ENCODE measurements around the gene ATP4B.

DNA sequence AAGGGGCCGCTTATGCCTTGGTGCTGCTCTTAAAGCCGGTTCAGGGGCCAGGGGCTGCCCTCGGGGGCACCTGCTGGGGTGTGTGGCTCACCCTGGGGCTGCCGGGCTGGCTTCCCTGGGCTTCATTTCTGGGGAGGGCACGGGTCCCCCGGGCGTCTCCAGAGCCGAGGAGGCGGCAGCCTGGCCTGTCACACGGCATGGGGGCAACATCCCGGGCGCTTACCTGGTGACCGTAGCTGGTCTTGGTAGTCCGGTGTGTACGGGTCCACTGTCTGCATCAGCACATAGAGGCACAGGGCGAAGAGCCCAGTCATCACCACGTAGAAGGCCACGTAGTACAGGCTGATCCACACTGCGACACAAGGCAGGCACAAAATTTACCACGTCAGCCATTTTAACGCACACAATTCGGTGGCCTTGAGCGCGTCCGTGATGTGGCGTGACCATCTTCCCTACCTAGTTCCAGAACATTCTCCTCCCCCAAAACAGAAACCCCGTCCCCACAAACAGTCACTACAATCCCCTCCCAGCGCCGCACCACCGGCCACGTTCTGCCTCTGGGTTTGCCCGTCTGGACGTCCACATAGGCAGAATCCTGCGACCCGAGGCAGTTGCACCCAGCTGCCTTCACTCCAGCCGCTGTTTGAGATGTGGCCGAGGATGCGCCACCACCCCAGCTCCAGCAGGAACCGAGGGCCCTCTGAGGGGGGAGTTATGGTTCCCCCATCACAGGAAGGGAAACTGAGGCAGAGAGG, 3.2 kb downstream of the ATP4B start:
- TF ChIP-seq, protein P1, sequence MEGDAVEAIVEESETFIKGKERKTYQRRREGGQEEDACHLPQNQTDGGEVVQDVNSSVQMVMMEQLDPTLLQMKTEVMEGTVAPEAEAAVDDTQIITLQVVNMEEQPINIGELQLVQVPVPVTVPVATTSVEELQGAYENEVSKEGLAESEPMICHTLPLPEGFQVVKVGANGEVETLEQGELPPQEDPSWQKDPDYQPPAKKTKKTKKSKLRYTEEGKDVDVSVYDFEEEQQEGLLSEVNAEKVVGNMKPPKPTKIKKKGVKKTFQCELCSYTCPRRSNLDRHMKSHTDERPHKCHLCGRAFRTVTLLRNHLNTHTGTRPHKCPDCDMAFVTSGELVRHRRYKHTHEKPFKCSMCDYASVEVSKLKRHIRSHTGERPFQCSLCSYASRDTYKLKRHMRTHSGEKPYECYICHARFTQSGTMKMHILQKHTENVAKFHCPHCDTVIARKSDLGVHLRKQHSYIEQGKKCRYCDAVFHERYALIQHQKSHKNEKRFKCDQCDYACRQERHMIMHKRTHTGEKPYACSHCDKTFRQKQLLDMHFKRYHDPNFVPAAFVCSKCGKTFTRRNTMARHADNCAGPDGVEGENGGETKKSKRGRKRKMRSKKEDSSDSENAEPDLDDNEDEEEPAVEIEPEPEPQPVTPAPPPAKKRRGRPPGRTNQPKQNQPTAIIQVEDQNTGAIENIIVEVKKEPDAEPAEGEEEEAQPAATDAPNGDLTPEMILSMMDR (IDR thresholded peaks at IDR 0.05) = no peak
- no peak for TF ChIP-seq POLR2A (IDR thresholded peaks at IDR 0.05)
- no peak for TF ChIP-seq EP300 (IDR thresholded peaks at IDR 0.05)
